Measurements from ENCODE around the gene NOG. TPM values are rescaled to one million over a fixed set of nuclear protein-coding genes. Genes with fewer than 3 reads are reported as not detected.

The NOG gene
- total RNA-seq, 1 experiment from 2014 or later = 0.25 TPM

- RAD21 ChIA-PET (ENCODE audit: low non-redundant PET in 1 of 2, low total read pairs in 2 of 2, uncharacterized antibody in 2 of 2, unreplicated experiment in 2 of 2) = no interaction called here
- ATAC-seq (no peak), DNase-seq (ENCODE audit: low read depth, low spot score) (no peak)
- H2AFZ ChIP-seq (ENCODE audit: low read depth, low read length, poor library complexity, severe bottlenecking) = no peak overlapping the region
- CTCF ChIA-PET = interaction anchor here (1.1 kb wide), 1 partner anchor 74 kb away, joined by 3 read pairs; no protein-coding TSS in a partner anchor
- H3K9me3 ChIP-seq (ENCODE audit: control insufficient read depth in 1 of 2, insufficient read depth in 1 of 2, low read depth in 1 of 2, low read length in 2 of 2) = no peaks in the 10 kb centered on the region
- TF ChIP-seq ZBTB33 (IDR thresholded peaks at IDR 0.05; ENCODE audit: extremely low read depth, insufficient replicate concordance, low read length) = no peak
- TF ChIP-seq, protein P1, sequence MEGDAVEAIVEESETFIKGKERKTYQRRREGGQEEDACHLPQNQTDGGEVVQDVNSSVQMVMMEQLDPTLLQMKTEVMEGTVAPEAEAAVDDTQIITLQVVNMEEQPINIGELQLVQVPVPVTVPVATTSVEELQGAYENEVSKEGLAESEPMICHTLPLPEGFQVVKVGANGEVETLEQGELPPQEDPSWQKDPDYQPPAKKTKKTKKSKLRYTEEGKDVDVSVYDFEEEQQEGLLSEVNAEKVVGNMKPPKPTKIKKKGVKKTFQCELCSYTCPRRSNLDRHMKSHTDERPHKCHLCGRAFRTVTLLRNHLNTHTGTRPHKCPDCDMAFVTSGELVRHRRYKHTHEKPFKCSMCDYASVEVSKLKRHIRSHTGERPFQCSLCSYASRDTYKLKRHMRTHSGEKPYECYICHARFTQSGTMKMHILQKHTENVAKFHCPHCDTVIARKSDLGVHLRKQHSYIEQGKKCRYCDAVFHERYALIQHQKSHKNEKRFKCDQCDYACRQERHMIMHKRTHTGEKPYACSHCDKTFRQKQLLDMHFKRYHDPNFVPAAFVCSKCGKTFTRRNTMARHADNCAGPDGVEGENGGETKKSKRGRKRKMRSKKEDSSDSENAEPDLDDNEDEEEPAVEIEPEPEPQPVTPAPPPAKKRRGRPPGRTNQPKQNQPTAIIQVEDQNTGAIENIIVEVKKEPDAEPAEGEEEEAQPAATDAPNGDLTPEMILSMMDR (IDR thresholded peaks at IDR 0.05 in 2 of 3, conservative IDR thresholded peaks at IDR 0.05 in 1 of 3; ENCODE audit: borderline replicate concordance in 1 of 3, insufficient read depth in 1 of 3, low read depth in 2 of 3, low read length in 2 of 3) = no peak
- TF ChIP-seq POLR2A (IDR thresholded peaks at IDR 0.05; ENCODE audit: borderline replicate concordance, extremely low read depth, insufficient read depth, insufficient read length) = no peak
- TF ChIP-seq FOSL1 (IDR thresholded peaks at IDR 0.05; ENCODE audit: low read depth) = no peak
- TF ChIP-seq TCF7L2 (IDR thresholded peaks at IDR 0.05; ENCODE audit: borderline replicate concordance, extremely low read depth, insufficient read depth, insufficient read length) = no peak
- no peak for TF ChIP-seq SIN3A (IDR thresholded peaks at IDR 0.05; ENCODE audit: low read depth)
- TF ChIP-seq RAD21 (IDR thresholded peaks at IDR 0.05; ENCODE audit: low read depth) = no peak
- TF ChIP-seq EZH2 (IDR thresholded peaks at IDR 0.05) = no peak
- no peak for TF ChIP-seq SP1 (IDR thresholded peaks at IDR 0.05; ENCODE audit: low read depth)
- TF ChIP-seq JUND (IDR thresholded peaks at IDR 0.05) = no peak
- TF ChIP-seq YY1 (IDR thresholded peaks at IDR 0.05; ENCODE audit: extremely low read depth, insufficient replicate concordance, low read depth, low read length) = no peak
- no peak for TF ChIP-seq POLR2AphosphoS5 (IDR thresholded peaks at IDR 0.05; ENCODE audit: low read depth, low read length)
- no TSS peak for BruUV-seq (replicated peaks)
- H3K4me3 ChIP-seq (replicated peaks in 1 of 2; ENCODE audit: low read depth in 1 of 2, low read length in 2 of 2) = no peak overlapping the region
- no peaks in the 10 kb centered on the region for H3K4me1 ChIP-seq (ENCODE audit: control insufficient read depth in 1 of 2, insufficient read depth in 2 of 2, low read length in 2 of 2)
- H3K27me3 ChIP-seq (ENCODE audit: insufficient read depth, low read length) = peaks cover 10% of the 10 kb centered on the region
- H3K79me2 ChIP-seq (ENCODE audit: insufficient read depth, low read length) = no peaks in the 10 kb centered on the region
- H3K9ac ChIP-seq (ENCODE audit: low read length) = no peak overlapping the region
- no peaks in the 10 kb centered on the region for H4K20me1 ChIP-seq (ENCODE audit: insufficient read depth)
- intact Hi-C loops (cut with micrococcal nuclease) = no loop called here
- no peaks in the 10 kb centered on the region for H3K9me2 ChIP-seq (ENCODE audit: insufficient read depth)
- POLR2A ChIA-PET = no interaction called here
- H3K36me3 ChIP-seq (ENCODE audit: control insufficient read depth in 1 of 2, insufficient read depth in 2 of 2, low read length in 2 of 2) = no peaks in the 10 kb centered on the region
- H3K4me2 ChIP-seq (ENCODE audit: low read length) = no peak overlapping the region
- no peak overlapping the region for H3K27ac ChIP-seq (ENCODE audit: low read depth, low read length)
Observed at GRCh38 chr17:56641373-56641772, 47.9 kb downstream of the NOG start.
